Endothelial cell of umbilical vein (primary cell): ENCODE measurements around the gene GMPPB. TPM values are rescaled to one million over a fixed set of nuclear protein-coding genes. Genes with fewer than 3 reads are reported as not detected.

Experiments used
- BruUV-seq: library from RNA; stranded (reverse); fragments of 400-500 nt; replicated peaks from 2 replicates; lab custom pipeline; 2021; lab: Mats Ljungman, UMichigan
- CTCF ChIA-PET: fragments of 300-600, 350-600 bp; sonication (Branson Sonifier 250); formaldehyde crosslinking; loops from one replicate; lab custom pipeline; 2021; ENCODE audit warnings: antibody characterized with exemption, inconsistent platforms; lab: Charles Lee
- POLR2A ChIA-PET: fragments of 300-600, 350-600 bp; sonication (Branson Sonifier 250); formaldehyde crosslinking; loops from one replicate; lab custom pipeline; 2021; ENCODE audit warnings: antibody characterized with exemption, inconsistent platforms; lab: Charles Lee
- DNase-seq: peaks from one replicate; pipeline ENCODE4 v3.0.0-alpha.2; 2011; ENCODE audit warnings: low read depth, low spot score
- FAIRE-seq: peaks from 2 replicates; lab custom pipeline; 2011; peaks lifted over from hg19 to GRCh38; lab: Jason Lieb, UNC
- H2AFZ ChIP-seq: 2 replicates; pipeline ENCODE4 v1.6.0; 2012; ENCODE audit warnings: low read depth, low read length, control low read depth, inconsistent platforms
- H3K27ac ChIP-seq: 2 replicates; pipeline ENCODE4 v1.5.1; 2011; ENCODE audit warnings: low read depth, mild to moderate bottlenecking, control low read depth, low read length, moderate library complexity; ENCODE audit not compliant: insufficient read depth
- H3K27me3 ChIP-seq, 2 experiments: 2 replicates each; pipeline versions ENCODE4 v1.6.0 to v1.6.1; 2011; ENCODE audit warnings: low read length in 2 of 2, mixed read lengths in 1 of 2; ENCODE audit not compliant: control insufficient read depth in 2 of 2, insufficient read depth in 2 of 2
- H3K36me3 ChIP-seq, 2 experiments: 2 replicates in 1 of 2; 3 replicates in 1 of 2; pipeline ENCODE4 v1.5.1; 2011; ENCODE audit warnings: low read length in 2 of 2, mild to moderate bottlenecking in 1 of 2, moderate library complexity in 1 of 2; ENCODE audit not compliant: control insufficient read depth in 2 of 2, insufficient read depth in 2 of 2; ENCODE audit errors: extremely low read depth in 1 of 2
- H3K4me1 ChIP-seq: 3 replicates; pipeline ENCODE4 v1.5.1; 2011; ENCODE audit warnings: mild to moderate bottlenecking, low read length; ENCODE audit not compliant: control insufficient read depth, insufficient read depth; ENCODE audit errors: extremely low read depth
- H3K4me2 ChIP-seq: 2 replicates; pipeline ENCODE4 v1.6.1; 2011; ENCODE audit warnings: low read length, control low read depth, mixed read lengths; ENCODE audit not compliant: insufficient read depth
- H3K4me3 ChIP-seq, 3 experiments: fragments of 200-600 bp in 1 of 3; sonication (generic), shearing (Covaris generic) in 1 of 3; replicated peaks in 1 of 3; 2 replicates each; pipeline ENCODE4 v1.5.1; 2011 to 2016; ENCODE audit warnings: control low read depth in 3 of 3, low read length in 3 of 3, mild to moderate bottlenecking in 2 of 3, inconsistent platforms in 1 of 3, low read depth in 1 of 3, moderate library complexity in 1 of 3; ENCODE audit not compliant: insufficient read depth in 1 of 3
- H3K79me2 ChIP-seq: 2 replicates; pipeline ENCODE4 v1.6.0; 2012; ENCODE audit warnings: low read length, inconsistent platforms; ENCODE audit not compliant: control insufficient read depth, insufficient read depth
- H3K9ac ChIP-seq: replicated peaks from 2 replicates; pipeline ENCODE3; 2011; ENCODE audit warnings: low read length, control low read depth; ENCODE audit not compliant: insufficient read depth; ENCODE audit errors: extremely low read depth
- H3K9me1 ChIP-seq: replicated peaks from 3 replicates; pipeline ENCODE4 v1.6.0; 2011; ENCODE audit warnings: mild to moderate bottlenecking, low read length; ENCODE audit not compliant: control insufficient read depth, insufficient read depth; ENCODE audit errors: extremely low read depth
- H3K9me3 ChIP-seq: replicated peaks from 2 replicates; pipeline ENCODE4 v1.5.1; 2012; ENCODE audit warnings: low read length, inconsistent platforms; ENCODE audit not compliant: control insufficient read depth, insufficient read depth
- H4K20me1 ChIP-seq: replicated peaks from 2 replicates; pipeline ENCODE3; 2011; ENCODE audit warnings: mild to moderate bottlenecking, low read length; ENCODE audit not compliant: control insufficient read depth, insufficient read depth; ENCODE audit errors: extremely low read depth
- EZH2 ChIP-seq: IDR thresholded peaks from 2 replicates; pipeline ENCODE4 v1.6.1; 2012; ENCODE audit warnings: borderline replicate concordance, low read depth, mild to moderate bottlenecking, moderate library complexity, low read length, inconsistent platforms; ENCODE audit not compliant: severe bottlenecking
- FOS ChIP-seq: IDR thresholded peaks from 2 replicates; pipeline ENCODE4 v1.6.1; 2011; ENCODE audit warnings: mild to moderate bottlenecking, low read length, moderate library complexity, borderline replicate concordance; ENCODE audit not compliant: insufficient read depth
- GATA2 ChIP-seq: IDR thresholded peaks from 2 replicates; pipeline ENCODE4 v1.7.0; 2011; ENCODE audit warnings: low read depth, mild to moderate bottlenecking, moderate library complexity, mixed read lengths, low read length; ENCODE audit not compliant: insufficient read length, insufficient read depth
- JUN ChIP-seq: IDR thresholded peaks from 2 replicates; pipeline ENCODE4 v1.6.1; 2011; ENCODE audit warnings: borderline replicate concordance, low read depth; ENCODE audit not compliant: insufficient read length, insufficient read depth
- MYC ChIP-seq: IDR thresholded peaks from one replicate; pipeline ENCODE4 v1.6.1; 2011; ENCODE audit warnings: mild to moderate bottlenecking, low read depth, low read length
- POLR2A ChIP-seq: IDR thresholded peaks from 2 replicates; pipeline ENCODE4 v1.6.1; 2012; ENCODE audit warnings: low read depth, mild to moderate bottlenecking, control low read depth, low read length
- POLR2AphosphoS5 ChIP-seq: IDR thresholded peaks from 2 replicates; pipeline ENCODE4 v1.6.1; 2012; ENCODE audit warnings: low read depth, mild to moderate bottlenecking, control low read depth, low read length, moderate library complexity; ENCODE audit not compliant: insufficient read depth
- dilution Hi-C: fragments of 300-500 bp; cut with MboI; formaldehyde crosslinking; loops from one replicate; pipeline ENCODE4 v1.15.0; 2019; ENCODE audit warnings: low sequenced_read_pairs; ENCODE audit not compliant: extremely low pct_ligation_motif_present
- intact Hi-C: fragments of 100-400 bp; cut with micrococcal nuclease; formaldehyde crosslinking; loops from one replicate; pipeline ENCODE4 v1.10.0; 2022
- polyA plus RNA-seq, 4 experiments: library from polyadenylated mRNA; depleted of rRNA in 3 of 4; stranded (reverse) in 3 of 4; unstranded in 1 of 4; fragments of >200 nt; gene quantifications; 2 replicates each; pipeline versions ENCODE4 v1.2.1 to v1.2.3, GENCODE V29; 2011 to 2012; ENCODE audit warnings: missing spikeins in 1 of 4
- total RNA-seq: library from RNA; stranded (reverse); gene quantifications from 2 replicates; pipeline ENCODE4 v1.2.3, GENCODE V29; 2021
- TF ChIP-seq, protein P1 (sequence below): IDR thresholded peaks from 2 replicates; pipeline ENCODE4 v1.6.1; 2011; ENCODE audit not compliant: insufficient read depth, insufficient read length
- TF ChIP-seq, protein P2 (sequence below), 2 donors: IDR thresholded peaks; 1 replicate in 1 of 2; 2 replicates in 1 of 2; pipeline ENCODE4 v1.5.1; 2011; ENCODE audit warnings: low read length in 2 of 2, mild to moderate bottlenecking in 2 of 2, moderate library complexity in 2 of 2, control low read depth in 1 of 2, inconsistent platforms in 1 of 2, low read depth in 1 of 2; ENCODE audit not compliant: insufficient read depth in 1 of 2; ENCODE audit errors: extremely low read depth in 1 of 2

GMPPB gene
- total and polyA plus RNA-seq, 2 donors (not counting 3 experiments of a cell fraction or from before 2014, with no cell fraction given) = 52.5 to 62.0 TPM

DNA sequence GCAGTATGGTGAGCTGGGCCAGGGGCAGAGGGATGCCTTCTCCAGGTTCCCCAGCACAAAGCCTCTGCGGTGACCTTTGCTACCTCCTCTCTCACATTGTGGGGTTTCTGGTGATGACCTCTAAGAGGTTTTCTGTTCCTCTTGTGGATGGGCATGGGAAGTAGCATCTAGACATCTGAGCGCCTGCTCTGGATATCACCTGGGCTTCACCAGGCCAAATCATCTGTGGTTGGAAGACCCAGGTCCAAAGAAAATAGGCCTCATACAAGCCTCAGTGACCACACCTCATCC, 42.6 kb downstream of the GMPPB start:
- Histone ChIP-seq H3K36me3 (peaks cover 0 to 13% of the 10 kb centered on the region in 2 experiments), H2AFZ (no peak overlapping the region), H3K4me2 (no peak overlapping the region), H3K79me2 (no peaks in the 10 kb centered on the region), H3K27me3 (no peaks in the 10 kb centered on the region), H4K20me1 (no peaks in the 10 kb centered on the region), H3K9me1 (no peaks in the 10 kb centered on the region), H3K27ac (no peak overlapping the region), H3K9me3 (no peaks in the 10 kb centered on the region), H3K4me3 (no peak overlapping the region), H3K9ac (no peak overlapping the region), H3K4me1 (no peaks in the 10 kb centered on the region)
- ChIA-PET POLR2A (no interaction called here), CTCF (no interaction called here)
- intact Hi-C loops (no loop called here), dilution Hi-C loops (no loop called here)
- BruUV-seq = no TSS peak
- FAIRE-seq (no peak), DNase-seq (no peak)
- no peak for TF ChIP-seq EZH2
- TF ChIP-seq, protein P1, sequence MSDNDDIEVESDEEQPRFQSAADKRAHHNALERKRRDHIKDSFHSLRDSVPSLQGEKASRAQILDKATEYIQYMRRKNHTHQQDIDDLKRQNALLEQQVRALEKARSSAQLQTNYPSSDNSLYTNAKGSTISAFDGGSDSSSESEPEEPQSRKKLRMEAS = no peak
- TF ChIP-seq POLR2AphosphoS5 = no peak
- no peak for TF ChIP-seq FOS
- no peak for TF ChIP-seq POLR2A
- TF ChIP-seq JUN = no peak
- no peak for TF ChIP-seq GATA2
- TF ChIP-seq, protein P2, sequence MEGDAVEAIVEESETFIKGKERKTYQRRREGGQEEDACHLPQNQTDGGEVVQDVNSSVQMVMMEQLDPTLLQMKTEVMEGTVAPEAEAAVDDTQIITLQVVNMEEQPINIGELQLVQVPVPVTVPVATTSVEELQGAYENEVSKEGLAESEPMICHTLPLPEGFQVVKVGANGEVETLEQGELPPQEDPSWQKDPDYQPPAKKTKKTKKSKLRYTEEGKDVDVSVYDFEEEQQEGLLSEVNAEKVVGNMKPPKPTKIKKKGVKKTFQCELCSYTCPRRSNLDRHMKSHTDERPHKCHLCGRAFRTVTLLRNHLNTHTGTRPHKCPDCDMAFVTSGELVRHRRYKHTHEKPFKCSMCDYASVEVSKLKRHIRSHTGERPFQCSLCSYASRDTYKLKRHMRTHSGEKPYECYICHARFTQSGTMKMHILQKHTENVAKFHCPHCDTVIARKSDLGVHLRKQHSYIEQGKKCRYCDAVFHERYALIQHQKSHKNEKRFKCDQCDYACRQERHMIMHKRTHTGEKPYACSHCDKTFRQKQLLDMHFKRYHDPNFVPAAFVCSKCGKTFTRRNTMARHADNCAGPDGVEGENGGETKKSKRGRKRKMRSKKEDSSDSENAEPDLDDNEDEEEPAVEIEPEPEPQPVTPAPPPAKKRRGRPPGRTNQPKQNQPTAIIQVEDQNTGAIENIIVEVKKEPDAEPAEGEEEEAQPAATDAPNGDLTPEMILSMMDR (IDR thresholded peaks at IDR 0.05; ENCODE audit: extremely low read depth in 1 of 2, insufficient read depth in 1 of 2, low read depth in 1 of 2, low read length in 2 of 2) = no peak
- no peak for TF ChIP-seq MYC
